Thyroid gland (tissue), 4 donors: Measurements from ENCODE around the gene GALNT1.

Source experiments
- POLR2A ChIP-seq, 2 donors: fragments of 450-650 bp; IDR thresholded peaks; one replicate each; pipeline ENCODE4 v1.6.1; 2017; ENCODE audit warnings: antibody characterized with exemption in 2 of 2, mild to moderate bottlenecking in 2 of 2, moderate library complexity in 1 of 2
- TF ChIP-seq, protein P1 (sequence below), 6 experiments: fragments of 200-600 bp in 3 of 6; fragments of 450-650 bp in 3 of 6; sonication (generic) in 3 of 6; IDR thresholded peaks; one replicate each; pipeline ENCODE4 v1.5.1; 2016 to 2019; ENCODE audit warnings: antibody characterized with exemption in 6 of 6, mild to moderate bottlenecking in 2 of 6, inconsistent platforms in 1 of 6, moderate library complexity in 1 of 6

DNA sequence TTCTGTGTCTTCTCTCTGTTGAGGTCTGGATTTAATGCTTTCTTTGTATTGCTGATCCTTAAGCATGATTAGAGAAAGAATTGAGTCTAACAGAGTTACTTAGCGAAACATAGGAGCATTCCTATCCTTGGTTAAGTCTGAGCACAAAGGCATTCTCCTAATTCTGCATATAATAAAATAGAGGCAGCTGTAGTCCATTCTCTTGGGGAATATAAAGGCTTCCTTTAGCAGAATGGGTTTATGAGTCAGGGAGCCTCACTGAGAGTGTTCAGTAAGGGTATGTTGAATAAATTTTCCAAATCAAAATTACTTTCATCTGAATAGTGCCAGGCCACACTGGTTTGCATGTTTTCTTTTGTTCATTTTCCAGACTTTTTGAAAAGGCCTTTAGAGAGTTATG is 101.5 kb downstream of the GALNT1 start:
- TF ChIP-seq, protein P1, sequence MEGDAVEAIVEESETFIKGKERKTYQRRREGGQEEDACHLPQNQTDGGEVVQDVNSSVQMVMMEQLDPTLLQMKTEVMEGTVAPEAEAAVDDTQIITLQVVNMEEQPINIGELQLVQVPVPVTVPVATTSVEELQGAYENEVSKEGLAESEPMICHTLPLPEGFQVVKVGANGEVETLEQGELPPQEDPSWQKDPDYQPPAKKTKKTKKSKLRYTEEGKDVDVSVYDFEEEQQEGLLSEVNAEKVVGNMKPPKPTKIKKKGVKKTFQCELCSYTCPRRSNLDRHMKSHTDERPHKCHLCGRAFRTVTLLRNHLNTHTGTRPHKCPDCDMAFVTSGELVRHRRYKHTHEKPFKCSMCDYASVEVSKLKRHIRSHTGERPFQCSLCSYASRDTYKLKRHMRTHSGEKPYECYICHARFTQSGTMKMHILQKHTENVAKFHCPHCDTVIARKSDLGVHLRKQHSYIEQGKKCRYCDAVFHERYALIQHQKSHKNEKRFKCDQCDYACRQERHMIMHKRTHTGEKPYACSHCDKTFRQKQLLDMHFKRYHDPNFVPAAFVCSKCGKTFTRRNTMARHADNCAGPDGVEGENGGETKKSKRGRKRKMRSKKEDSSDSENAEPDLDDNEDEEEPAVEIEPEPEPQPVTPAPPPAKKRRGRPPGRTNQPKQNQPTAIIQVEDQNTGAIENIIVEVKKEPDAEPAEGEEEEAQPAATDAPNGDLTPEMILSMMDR (IDR thresholded peaks at IDR 0.05): no peak
- no peak for TF ChIP-seq POLR2A (IDR thresholded peaks at IDR 0.05)
